22Rv1 (cell line): Measurements from ENCODE around the gene XPNPEP3.
"Not testable (repeated sequence)": the region's sequence is repeated elsewhere in the genome, so short reads cannot be mapped to it uniquely, and the experiment has no call there.

Source experiments
- H3K27ac ChIP-seq: fragments of 450-650 bp; 2 replicates; pipeline ENCODE4 v1.5.1; 2017
- CTCF ChIP-seq: fragments of 450-650 bp; IDR thresholded peaks from 2 replicates; pipeline ENCODE4 v1.5.1; 2017; ENCODE audit warnings: mild to moderate bottlenecking
- ZFX ChIP-seq: fragments of 450-650 bp; IDR thresholded peaks from 2 replicates; pipeline ENCODE4 v1.6.1; 2017; ENCODE audit warnings: antibody characterized with exemption, borderline replicate concordance

XPNPEP3 gene

GRCh38 chr22:40890881-40891280, 33.9 kb downstream of the XPNPEP3 start:
- TF ChIP-seq ZFX = no peak
- TF ChIP-seq CTCF = no peak
- no peak overlapping the region for H3K27ac ChIP-seq

- TF ChIP-seq CTCF (no peak), ZFX (no peak)
- no peak overlapping the region for H3K27ac ChIP-seq
Measured at GRCh38 chr22:40894417-40894816, 37.5 kb downstream of the XPNPEP3 start.

GRCh38 chr22:40898850-40899357, 42.0 kb downstream of the XPNPEP3 start:
- no peak overlapping the region for H3K27ac ChIP-seq
- TF ChIP-seq CTCF (peak; percentile 63), ZFX (no peak)

GRCh38 chr22:40904101-40904500, 47.2 kb downstream of the XPNPEP3 start:
- TF ChIP-seq CTCF (no peak), ZFX (no peak)
- no peak overlapping the region for H3K27ac ChIP-seq

GRCh38 chr22:40908895-40909294, 51.9 kb downstream of the XPNPEP3 start:
- no peak for TF ChIP-seq ZFX
- no peak for TF ChIP-seq CTCF
- H3K27ac ChIP-seq = no peak overlapping the region

- TF ChIP-seq CTCF (no peak), ZFX (no peak)
- no peak overlapping the region for H3K27ac ChIP-seq
Measured at GRCh38 chr22:40911772-40912171, 54.8 kb downstream of the XPNPEP3 start.

- not testable (repeated sequence) for H3K27ac ChIP-seq
Measured at GRCh38 chr22:40912987-40913386, 56.0 kb downstream of the XPNPEP3 start.

- no peak overlapping the region for H3K27ac ChIP-seq
- no peak for TF ChIP-seq ZFX
- TF ChIP-seq CTCF = no peak
Measured at GRCh38 chr22:40919446-40919845, 62.5 kb downstream of the XPNPEP3 start.
